HG02885 (cell line): ENCODE data around the gene WHRN.
A peak's percentile ranks its signal among the peaks of the same experiment; 100 is the strongest.

Source experiments
- ATAC-seq: cut with Tn5 transposase; IDR thresholded peaks from one replicate; pipeline ENCODE4 v1.9.1; 2021; ENCODE audit warnings: mild to moderate bottlenecking; ENCODE audit not compliant: unreplicated experiment, poor library complexity

Gene WHRN

DNA sequence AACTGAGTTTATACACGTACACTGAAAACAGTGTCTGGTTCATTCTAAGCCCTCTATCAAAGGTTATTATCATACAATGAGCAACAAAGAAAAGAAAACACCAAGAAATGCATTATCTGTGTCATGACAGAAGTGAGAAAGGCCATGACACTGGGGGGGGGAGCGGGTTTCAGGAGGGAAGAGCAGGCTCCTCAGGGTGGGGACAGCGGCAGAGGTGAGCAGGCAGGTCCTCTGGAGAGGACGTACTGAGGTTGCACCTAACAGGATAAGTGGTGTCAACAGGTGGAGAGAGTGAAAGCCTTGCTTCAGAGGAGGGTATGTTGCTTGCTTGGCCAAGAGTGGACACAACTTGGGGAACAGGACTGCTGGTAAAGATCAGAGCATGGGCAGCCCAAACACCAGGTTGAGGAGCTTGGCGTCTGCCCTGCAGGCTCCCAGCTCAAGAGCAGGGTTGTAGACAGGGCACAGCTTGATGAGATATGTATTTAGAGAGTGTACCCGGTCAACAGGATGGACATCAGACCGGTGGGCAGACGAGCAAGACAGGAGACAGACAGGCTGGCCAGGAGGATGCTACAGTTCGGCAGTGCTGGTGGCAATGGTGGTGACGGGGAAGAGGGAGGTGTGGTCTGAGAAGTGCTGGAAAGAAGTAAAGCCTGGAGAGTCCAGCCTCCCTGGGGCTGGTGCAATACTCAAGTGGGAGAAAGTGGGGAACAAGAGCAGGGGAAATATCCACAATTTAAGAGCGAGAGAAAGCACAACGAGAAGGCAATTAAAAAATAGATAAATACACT is 10.3 kb downstream of the WHRN start:
- ATAC-seq = no peak

- ATAC-seq = no peak
Observed at GRCh38 chr9:114493521-114494184, 11.6 kb downstream of the WHRN start.

DNA sequence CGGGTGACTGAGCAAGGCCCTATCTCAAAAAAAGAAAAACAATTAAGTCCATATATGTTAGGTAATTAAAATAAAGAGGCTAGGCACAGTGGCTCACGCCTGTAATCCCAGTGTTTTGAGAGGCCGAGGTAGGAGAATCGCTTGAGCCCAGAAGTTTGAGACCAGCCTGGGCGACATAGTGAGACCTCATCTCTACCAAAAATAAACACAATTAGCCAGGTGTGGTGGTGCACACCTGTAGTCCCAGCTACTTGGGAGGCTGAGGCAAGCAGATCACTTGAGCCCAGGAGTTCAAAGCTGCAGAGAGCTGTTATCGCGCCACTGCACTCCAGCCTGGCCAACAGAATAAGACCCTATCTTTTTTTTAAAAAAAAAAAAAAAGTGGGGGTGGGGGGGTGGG is 12.3 kb downstream of the WHRN start:
- no peak for ATAC-seq

DNA sequence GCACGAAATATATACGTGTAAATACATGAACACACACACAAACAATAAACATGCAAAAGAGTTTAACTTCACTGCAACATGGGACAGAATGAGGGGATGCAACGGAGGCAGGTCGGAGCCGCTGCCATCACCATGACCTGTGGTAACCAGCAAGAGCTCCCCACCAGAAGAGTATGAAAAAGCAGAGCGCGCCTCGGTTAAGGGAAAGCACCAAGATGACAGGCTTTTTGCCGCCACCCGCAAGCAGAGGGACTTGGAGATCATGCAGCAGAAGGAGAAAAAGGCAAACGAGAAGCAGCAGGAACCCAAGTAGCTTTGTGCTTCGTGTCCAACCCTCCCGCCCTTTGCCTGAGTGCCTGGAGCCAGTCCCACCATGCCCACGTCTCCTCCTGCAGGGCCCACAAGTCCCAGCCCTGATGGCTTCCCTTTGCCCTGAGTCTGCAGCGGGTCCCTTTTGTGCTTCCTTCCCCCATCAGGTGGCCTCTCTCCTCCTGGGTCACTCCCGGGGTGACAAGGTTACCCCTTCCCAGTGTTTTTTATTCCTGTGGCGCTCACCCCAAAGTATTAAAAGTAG is 13.8 kb downstream of the WHRN start:
- ATAC-seq = no peak

- ATAC-seq = no peak
Observed at GRCh38 chr9:114489928-114490327, 15.3 kb downstream of the WHRN start.

DNA sequence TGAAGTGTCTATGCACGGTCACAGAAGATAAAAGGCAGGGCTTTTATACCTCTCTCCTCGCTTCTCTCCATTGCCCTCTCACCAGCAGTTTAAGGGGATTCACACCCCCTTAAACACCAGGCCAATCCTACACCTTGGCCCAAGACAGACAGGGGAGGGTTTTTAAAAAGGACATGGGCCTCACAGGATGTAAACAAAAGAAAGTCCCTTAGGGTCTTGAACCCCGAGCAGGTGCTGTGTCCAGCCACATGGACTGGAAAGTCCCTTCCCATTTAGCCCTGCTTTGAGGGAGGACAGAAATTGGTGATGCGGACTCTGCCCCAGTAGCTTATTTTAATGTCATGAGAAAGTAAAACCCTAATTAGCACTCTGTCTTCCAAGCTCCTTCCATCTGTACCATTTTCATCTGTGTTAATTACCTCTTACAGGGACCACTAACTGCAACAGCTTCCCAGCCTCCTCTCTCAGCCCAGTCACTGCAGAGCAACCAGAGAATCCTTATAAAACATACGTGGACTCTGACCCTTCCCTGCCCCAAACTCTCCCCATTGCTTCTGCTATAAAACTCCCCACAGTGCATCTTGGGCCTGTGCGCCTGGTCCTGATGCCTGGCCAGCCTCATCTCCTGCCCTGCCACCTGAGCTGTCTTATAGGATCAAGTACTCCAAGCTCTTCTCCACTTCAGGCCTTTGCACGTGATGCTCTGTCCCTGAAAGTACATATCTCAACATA is 16.7 kb downstream of the WHRN start:
- no peak for ATAC-seq

GRCh38 chr9:114487607-114488300 is 17.5 kb downstream of the WHRN start:
- ATAC-seq = peak; percentile 79

GRCh38 chr9:114486205-114486963 is 18.9 kb downstream of the WHRN start:
- no peak for ATAC-seq

DNA sequence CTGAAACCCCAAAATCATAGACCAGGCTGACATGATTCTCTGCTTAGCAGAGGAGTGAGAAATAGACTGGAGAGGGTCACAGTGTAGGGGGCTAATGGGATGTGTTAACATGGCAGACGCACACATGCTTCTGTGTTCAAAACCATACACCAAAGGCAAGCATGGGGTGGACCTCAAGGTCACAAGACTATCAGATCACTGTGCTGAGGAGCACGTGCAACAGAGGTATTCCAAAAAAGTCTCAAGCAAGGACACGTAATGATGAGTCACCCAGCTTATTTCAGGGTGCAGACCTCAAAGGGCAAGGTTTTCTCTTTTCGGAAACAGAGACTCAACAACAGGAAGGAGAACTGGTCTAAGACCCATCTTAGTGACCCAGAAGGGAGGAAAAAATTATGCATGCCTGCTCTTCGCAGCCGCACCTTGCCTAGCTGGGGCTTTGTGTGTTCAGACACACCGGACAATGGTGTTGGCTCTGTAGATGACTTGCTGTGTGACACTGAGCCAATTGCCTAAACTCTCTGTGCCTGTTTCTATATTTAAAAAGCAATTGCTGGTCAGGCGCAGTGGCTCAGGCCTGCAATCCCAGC is 20.3 kb downstream of the WHRN start:
- ATAC-seq = peak; percentile 77

GRCh38 chr9:114484215-114484853 is 20.9 kb downstream of the WHRN start:
- ATAC-seq = no peak

GRCh38 chr9:114483499-114483898 is 21.8 kb downstream of the WHRN start:
- no peak for ATAC-seq

DNA sequence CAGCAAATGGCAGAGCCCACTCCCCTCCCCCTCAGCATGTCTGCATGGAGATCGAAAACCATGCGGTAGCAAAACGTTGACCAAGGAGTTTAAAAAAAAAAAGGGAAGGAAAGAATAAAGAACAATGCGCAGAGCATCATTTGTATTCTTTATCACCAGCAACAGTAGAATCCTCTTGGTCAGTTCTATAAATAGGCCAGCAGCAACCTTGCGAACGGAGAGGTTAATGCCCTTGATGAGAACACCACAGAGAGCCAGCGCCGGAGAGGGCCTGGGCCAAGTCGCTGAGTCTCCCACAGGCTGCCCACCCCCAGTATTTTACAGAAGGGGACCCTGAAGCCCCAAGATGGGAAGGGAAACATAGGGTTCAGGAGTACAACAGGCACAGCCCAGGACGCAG is 22.7 kb downstream of the WHRN start:
- no peak for ATAC-seq

DNA sequence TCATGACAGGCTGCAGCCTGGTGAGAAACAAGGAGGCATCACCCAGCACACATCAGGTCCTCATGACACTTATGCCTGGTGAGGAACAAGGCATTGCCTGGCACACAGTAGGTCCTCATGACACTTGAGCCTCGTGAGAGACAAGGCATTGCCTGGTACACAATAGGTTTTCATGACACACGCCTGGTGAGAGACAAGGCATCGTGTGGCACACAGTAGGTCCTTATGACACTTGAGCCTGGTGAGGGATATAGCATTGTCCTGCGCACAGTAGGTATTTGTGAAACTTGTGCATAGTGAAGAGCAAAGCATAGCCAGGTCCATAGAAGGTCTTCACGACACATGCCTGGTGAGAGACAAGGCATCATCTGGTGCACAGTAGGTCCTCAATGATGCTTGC is 23.5 kb downstream of the WHRN start:
- no peak for ATAC-seq

- no peak for ATAC-seq
Observed at GRCh38 chr9:114480746-114481435, 24.4 kb downstream of the WHRN start.

DNA sequence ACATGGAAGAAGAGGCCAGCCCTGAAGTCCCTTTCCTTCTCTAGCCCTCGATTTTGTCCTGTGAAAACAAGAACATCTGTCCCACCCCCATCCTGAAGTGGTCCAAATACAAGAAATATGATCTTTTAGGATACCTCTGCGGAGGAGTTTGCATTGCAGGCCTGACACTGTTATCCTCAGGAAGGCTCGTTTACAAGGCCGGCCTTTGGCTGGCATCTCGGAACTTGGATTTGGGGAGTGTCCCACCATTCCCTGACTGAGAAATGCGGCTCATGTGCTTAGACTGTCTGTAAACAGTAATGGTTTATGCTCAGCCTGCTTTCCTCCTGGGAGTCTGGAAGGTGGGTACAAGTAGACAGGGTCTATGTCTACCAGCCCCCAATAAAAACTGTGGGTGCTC is 26.4 kb downstream of the WHRN start:
- no peak for ATAC-seq

- no peak for ATAC-seq
Observed at GRCh38 chr9:114478459-114478858, 26.8 kb downstream of the WHRN start.

GRCh38 chr9:114477642-114478041 is 27.6 kb downstream of the WHRN start:
- no peak for ATAC-seq

DNA sequence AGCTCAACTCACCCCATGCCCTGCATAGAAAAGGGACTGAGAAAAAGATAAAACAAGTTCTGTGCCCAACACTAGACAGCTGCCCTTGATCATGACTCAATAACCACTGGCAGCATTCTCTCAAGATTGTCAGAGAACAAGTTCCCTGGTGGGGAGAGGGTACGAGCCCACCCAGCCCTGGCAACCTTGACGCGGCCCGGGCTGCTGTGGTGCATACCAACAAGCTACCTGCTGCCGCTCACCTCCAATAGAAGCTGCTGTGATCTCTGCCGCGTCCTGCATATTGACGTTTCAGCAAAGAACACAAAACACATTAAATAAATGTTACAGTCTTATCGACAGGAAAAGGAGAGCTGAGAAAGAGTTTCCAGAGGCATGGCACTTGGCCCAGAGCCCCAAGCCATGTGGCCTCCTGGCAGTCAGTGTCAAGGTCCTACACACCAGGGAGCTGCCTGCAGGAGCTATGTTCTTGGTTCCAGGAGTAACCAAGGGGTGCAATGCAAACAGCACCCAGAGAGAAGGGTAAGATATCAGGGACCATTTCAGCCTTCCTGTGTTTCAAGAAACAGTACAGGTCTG is 28.3 kb downstream of the WHRN start:
- no peak for ATAC-seq
